Astrocyte of the spinal cord (primary cell): ENCODE data around the gene PALLD.

Experiments
- DNase-seq: peaks from one replicate; pipeline ENCODE4 v3.0.0; 2011; ENCODE audit warnings: low read depth, low spot score
- H3K4me3 ChIP-seq: 2 replicates; pipeline ENCODE4 v1.5.1; 2011; ENCODE audit warnings: low read depth, mild to moderate bottlenecking, low read length, moderate library complexity
- in situ Hi-C: cut with HindIII; loops from 2 replicates; pipeline ENCODE4 v1.10.0; 2017; ENCODE audit warnings: low sequenced_read_pairs
- TF ChIP-seq, protein P1 (sequence below): IDR thresholded peaks from 2 replicates; pipeline ENCODE4 v1.5.1; 2012; ENCODE audit warnings: low read depth, mild to moderate bottlenecking, low read length, inconsistent platforms

Gene PALLD

GRCh38 chr4:168577624-168578023 is 80.8 kb downstream of the PALLD start:
- DNase-seq, result no peak
- no peak overlapping the region for H3K4me3 ChIP-seq
- in situ Hi-C loops, result no loop called here
- TF ChIP-seq, protein P1, sequence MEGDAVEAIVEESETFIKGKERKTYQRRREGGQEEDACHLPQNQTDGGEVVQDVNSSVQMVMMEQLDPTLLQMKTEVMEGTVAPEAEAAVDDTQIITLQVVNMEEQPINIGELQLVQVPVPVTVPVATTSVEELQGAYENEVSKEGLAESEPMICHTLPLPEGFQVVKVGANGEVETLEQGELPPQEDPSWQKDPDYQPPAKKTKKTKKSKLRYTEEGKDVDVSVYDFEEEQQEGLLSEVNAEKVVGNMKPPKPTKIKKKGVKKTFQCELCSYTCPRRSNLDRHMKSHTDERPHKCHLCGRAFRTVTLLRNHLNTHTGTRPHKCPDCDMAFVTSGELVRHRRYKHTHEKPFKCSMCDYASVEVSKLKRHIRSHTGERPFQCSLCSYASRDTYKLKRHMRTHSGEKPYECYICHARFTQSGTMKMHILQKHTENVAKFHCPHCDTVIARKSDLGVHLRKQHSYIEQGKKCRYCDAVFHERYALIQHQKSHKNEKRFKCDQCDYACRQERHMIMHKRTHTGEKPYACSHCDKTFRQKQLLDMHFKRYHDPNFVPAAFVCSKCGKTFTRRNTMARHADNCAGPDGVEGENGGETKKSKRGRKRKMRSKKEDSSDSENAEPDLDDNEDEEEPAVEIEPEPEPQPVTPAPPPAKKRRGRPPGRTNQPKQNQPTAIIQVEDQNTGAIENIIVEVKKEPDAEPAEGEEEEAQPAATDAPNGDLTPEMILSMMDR, result no peak

DNA sequence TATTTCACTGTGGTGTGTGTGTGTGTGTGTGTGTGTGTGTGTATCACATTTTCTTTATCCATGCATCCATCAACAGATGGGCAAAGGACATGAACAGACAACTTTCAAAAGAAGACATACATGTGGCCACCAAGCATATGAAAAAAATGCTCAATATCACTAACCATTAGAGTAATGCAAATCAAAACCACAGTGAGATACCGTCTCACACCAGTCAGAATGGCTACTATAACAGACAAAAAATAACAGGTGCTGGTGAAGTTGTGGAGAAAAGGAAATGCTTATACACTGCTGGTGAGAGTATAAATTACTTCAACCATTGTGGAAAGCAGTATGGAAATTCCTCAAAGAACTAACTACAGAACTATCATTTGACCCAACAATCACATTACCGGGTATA is 83.4 kb downstream of the PALLD start:
- no peak overlapping the region for H3K4me3 ChIP-seq
- TF ChIP-seq, protein P1, result no peak
- in situ Hi-C loops, result no loop called here
- DNase-seq, result no peak

- TF ChIP-seq, protein P1, result no peak
- in situ Hi-C loops, result no loop called here
- peak; percentile 76 for DNase-seq
- no peak overlapping the region for H3K4me3 ChIP-seq
Observed at GRCh38 chr4:168584321-168584771, 87.5 kb downstream of the PALLD start.

DNA sequence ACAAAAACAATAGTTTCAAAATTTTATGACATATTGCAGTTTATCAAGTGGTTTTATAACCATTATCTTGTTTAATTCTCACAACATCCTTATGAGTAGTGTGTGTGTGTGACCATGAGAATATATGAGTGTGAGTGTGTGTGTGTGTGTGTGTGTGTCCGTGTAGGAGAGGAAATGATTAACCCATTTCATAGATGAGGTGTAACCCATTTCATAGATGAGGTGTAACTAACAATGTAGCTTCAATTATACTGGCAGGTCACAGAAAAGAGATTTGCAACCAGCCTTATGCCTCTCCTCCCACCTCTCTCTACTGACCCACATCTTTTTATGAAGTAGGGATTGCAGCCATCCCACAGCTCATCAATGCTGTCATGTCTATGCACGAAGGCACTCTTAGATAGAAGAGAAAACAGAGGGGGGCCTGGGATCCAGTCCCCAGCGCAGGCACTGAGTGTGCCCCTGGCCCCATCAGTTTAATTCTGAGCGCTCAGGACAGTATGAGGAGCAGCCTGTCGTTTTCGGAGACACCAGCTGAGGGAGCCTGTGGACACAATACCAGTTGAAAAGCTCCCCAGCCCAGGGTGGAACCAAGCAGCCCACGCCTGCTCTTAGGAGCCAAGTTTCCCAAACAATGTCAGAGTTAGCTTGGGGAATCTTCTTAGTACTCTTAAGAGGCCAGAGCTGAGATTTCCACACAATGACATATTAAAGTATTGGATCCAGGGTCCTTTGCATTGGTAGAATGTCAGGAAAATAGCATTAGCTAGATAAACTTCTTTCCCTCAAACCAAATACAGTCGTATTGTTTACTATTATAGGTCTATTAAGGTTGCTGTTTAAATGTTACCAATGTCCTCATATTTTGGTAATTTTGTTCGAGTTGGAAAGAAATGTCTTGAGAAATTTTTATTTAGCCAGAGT is 88.6 kb downstream of the PALLD start:
- TF ChIP-seq, protein P1, result peak; percentile 81
- peak; percentile 87 for DNase-seq
- in situ Hi-C loops, result no loop called here
- H3K4me3 ChIP-seq, result no peak overlapping the region

GRCh38 chr4:168586926-168587325 is 90.1 kb downstream of the PALLD start:
- in situ Hi-C loops, result no loop called here
- TF ChIP-seq, protein P1, result no peak
- no peak overlapping the region for H3K4me3 ChIP-seq
- no peak for DNase-seq

DNA sequence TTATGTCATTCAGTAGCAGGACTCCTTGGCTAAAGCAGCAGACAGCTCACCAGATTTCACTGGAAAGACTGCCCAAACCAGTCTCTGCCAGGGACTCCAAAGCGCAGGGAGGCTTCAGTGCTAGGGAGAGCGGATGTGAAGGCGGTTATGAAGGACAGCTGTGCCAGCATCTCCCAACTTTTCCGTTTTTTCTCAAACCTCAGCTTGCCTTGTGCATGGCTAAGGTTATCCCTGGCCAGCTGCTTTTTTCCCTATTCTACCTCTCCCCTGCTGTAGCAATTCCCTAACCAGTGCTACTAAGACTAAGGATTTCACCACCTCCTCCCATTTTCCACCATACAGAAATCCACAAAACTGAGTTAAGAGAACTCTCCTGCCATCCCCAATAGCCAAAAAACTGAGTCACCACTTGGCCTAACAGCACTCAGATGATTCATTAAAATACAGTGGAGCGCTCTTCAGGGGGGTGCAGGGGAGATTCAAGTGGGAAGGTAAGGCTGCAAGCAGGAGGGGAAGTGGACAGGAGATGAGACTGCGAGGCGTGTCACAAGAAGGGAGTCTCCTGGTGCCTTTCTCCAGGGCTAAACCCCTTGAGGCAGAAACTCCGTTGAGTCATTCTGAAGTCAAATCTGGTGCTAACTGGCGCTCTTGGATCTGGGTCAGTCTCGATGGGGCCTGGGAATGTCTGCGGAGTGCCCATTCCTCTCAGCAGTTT is 90.7 kb downstream of the PALLD start:
- in situ Hi-C loops, result no loop called here
- peak; percentile 89 for DNase-seq
- H3K4me3 ChIP-seq, result no peak overlapping the region
- TF ChIP-seq, protein P1, result no peak
